ENCODE results near the gene PPIE.

GRCh38 chr1:39695016-39695415, 43.7 kb upstream of the PPIE start:
- TF ChIP-seq CTCF (IDR thresholded peaks at IDR 0.05) = no peak
- TF ChIP-seq POLR2A (IDR thresholded peaks at IDR 0.05) = no peak
- TF ChIP-seq EP300 (IDR thresholded peaks at IDR 0.05) = no peak
